Activated naive CD8-positive, alpha-beta T cell (primary cell): ENCODE results near the gene MUC2.

Source experiments
- H3K27ac Mint-ChIP-seq: one replicate; pipeline ENCODE4 v1.8.0; 2021; ENCODE audit warnings: mixed read lengths
- H3K27me3 Mint-ChIP-seq: one replicate; pipeline ENCODE4 v1.8.0; 2021; ENCODE audit warnings: mixed read lengths
- H3K36me3 Mint-ChIP-seq: one replicate; pipeline ENCODE4 v1.8.0; 2021; ENCODE audit warnings: mixed read lengths
- H3K4me1 Mint-ChIP-seq: one replicate; pipeline ENCODE4 v1.8.0; 2021; ENCODE audit warnings: low read depth, mixed read lengths
- H3K4me3 Mint-ChIP-seq: one replicate; pipeline ENCODE4 v1.8.0; 2021; ENCODE audit warnings: mild to moderate bottlenecking, mixed read lengths
- H3K9me3 Mint-ChIP-seq: one replicate; pipeline ENCODE4 v1.8.0; 2021; ENCODE audit warnings: low read depth, mixed read lengths

Gene MUC2

DNA sequence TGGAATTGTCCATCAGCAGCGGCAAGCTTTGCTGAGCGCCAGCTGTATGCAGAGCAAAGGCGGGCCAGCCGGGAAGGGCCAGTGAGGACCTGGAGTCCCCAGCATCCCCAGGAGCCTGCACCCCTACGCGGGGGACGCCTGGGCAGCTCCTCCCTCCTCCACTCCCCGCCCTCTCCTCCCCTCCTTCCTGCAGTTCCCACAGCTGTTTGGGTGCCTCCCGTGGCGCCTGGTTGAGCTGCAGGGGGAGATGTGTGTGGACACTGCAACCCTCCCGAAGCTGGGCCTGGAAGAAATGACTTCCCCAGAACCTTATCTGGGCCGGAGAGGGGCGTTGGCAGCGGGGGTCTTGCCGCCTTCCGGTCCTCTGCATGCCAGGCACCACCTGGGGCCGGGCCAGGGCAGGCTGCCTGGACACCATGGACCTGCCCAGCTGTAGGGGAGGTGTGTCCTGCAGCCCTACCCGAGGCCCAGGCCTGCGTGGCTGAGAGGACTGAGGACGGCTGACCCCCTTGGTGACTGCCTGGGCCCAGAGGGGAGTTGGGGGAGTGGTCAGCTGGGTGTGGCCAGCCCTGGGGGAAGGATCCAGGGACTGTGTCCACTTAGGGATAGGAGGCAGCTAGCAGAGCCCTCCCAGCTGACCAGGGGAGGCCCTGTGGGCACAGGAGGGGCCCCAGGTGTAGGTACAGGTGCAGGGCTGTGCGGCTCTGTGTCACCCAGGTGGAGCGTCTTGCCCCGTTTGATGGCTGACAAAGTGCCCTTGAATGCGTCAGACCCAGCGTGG, 21.4 kb upstream of the MUC2 start:
- H3K36me3 Mint-ChIP-seq = no peaks in the 10 kb centered on the region
- no peak overlapping the region for H3K4me3 Mint-ChIP-seq
- no peak overlapping the region for H3K27ac Mint-ChIP-seq

DNA sequence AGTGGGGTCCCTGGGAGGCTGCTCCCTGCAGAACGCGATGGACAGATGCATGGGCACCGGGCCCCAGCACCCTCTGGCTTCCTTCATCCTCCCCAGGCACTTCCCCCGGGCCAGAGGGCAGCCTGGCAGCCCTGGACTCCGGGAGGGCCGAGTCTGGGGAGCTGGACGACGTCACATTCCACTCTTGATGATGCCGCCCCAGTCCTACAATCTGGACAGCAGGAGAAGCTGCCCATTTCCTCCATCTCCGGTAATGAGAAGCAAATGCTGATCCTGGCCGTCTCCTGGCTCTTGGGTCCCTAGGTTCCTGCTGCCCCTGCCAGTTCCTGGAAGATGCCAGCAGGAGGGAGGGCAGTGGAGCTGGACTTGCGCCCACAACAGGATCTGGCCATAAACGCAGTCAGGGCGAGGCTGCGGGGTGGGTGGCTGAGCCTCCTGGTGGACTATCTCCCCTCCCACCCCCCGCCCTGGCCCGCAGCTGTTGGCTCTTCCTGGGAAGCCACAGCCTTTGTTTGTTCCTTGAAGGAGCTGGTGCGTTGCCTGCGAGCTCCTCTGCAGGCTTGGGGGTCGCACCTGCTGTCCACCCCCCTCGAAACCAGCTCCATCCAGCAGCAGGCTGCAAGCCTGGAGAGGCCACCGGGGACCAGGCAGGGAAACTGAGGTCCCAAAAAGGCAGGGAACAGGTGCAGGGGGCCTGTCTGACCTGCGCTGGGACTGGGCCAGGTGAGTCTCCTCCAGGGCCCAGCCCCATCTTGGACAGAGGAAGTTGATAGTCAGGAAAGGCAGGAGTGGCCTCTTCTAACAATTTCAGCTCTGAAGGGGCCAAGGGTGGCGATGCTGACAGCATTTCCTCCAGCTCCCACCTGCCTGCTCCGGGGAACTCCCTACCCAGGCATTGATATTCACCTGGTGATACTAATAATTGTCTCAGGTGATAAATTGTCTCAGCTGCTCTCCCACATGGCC, 20.2 kb upstream of the MUC2 start:
- Mint-ChIP-seq H3K9me3 (no peaks in the 10 kb centered on the region), H3K4me3 (no peak overlapping the region), H3K27me3 (no peaks in the 10 kb centered on the region), H3K27ac (no peak overlapping the region), H3K36me3 (no peaks in the 10 kb centered on the region), H3K4me1 (no peaks in the 10 kb centered on the region)

More for the DNA sequence above, 21.4 kb upstream of the MUC2 start:
- no peaks in the 10 kb centered on the region for H3K4me1 Mint-ChIP-seq
- no peaks in the 10 kb centered on the region for H3K9me3 Mint-ChIP-seq
- no peaks in the 10 kb centered on the region for H3K27me3 Mint-ChIP-seq

DNA sequence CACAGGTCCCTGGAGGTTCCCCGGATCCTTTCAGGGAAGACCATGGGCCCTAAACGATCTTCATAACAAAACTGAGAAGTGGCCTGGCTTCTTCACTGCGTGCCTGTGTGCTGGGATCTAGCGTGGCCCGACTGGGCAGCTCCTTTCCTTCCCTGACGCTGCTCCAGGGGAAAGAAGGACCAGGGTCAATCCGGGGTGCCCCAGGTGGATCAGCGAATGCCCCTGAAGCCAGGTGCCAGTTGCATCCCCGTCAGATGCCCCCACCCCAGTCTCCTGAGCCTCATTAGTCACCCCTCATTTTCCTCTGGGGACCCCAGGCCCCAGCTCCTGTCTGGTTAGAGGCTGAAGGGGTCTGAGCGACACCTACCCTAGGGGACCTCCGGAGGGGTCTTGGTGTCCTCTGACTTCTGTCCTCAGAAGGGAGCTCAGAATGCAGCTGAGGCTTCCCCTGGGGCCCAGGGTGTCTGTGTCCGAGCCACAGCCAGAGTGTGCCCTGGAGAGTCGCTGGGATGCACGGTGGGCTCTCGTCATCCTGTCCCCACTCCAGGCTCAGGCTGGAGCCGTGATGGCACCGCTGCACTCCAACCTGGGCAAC, 19.5 kb upstream of the MUC2 start:
- no peak overlapping the region for H3K4me3 Mint-ChIP-seq
- H3K27me3 Mint-ChIP-seq = no peaks in the 10 kb centered on the region
- H3K4me1 Mint-ChIP-seq = no peaks in the 10 kb centered on the region
- H3K9me3 Mint-ChIP-seq = no peaks in the 10 kb centered on the region
- no peak overlapping the region for H3K27ac Mint-ChIP-seq
- no peaks in the 10 kb centered on the region for H3K36me3 Mint-ChIP-seq

DNA sequence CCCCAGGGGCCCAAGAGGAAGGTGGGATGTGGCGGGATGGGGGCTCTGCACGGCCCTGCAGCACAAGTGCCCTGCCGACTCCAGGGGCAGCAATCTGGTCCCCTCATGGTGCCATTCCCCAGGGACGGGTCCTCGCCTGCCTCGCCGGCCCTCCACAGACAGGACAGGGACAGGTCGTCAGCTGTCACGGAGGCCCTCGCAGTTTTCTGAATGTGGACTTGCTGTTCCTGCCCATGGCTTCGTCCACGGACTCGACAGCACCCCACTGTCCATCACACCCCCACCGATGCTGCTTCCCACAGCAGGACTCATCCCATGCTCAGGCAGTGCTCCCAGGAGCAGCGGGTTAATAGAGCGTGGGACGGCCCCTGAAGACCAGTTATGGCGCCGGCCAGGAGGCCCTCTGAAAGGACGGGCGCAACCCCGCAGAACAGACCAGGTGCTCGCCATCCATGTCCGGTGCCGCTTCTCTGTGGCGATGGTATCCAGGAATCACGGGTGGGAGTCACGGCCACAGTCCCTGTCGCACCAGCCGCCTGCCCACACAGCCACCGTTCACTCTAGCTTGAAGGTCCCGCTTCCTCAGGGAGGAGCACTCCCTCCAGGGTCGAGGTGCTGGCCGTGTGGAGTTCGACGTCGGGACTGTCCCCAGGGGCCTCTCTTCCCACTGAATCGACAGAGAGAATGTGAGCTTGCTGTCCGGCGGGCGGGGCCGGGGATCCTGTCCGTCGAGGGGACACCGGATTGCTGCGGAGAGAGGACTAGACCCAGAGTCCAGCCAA, 18.5 kb upstream of the MUC2 start:
- Mint-ChIP-seq H3K27ac (no peak overlapping the region), H3K27me3 (no peaks in the 10 kb centered on the region), H3K36me3 (no peaks in the 10 kb centered on the region)

DNA sequence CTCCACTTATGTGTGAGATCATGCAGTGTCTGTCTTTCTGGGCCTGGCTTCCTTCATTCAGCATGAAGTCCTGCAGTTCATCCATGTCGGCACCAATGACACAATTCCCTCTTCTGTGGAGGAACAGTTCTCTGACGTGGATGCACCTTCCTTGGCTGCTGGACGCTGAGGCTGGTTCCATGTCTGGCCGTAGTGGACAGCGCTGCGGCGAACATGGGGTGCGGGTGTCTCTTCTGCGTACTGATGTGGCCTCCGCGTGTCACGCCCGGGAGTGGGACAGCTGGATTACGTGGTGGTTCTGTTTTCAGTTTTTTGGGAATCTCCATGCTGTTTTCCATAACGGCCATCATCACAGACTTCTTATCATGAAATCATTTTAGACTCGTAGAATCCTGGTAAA, 16.9 kb upstream of the MUC2 start:
- Mint-ChIP-seq H3K36me3 (no peaks in the 10 kb centered on the region), H3K27ac (no peak overlapping the region), H3K4me1 (peaks cover 5% of the 10 kb centered on the region), H3K9me3 (no peaks in the 10 kb centered on the region), H3K27me3 (no peaks in the 10 kb centered on the region), H3K4me3 (no peak overlapping the region)

More for the DNA sequence above, 18.5 kb upstream of the MUC2 start:
- no peaks in the 10 kb centered on the region for H3K9me3 Mint-ChIP-seq
- no peaks in the 10 kb centered on the region for H3K4me1 Mint-ChIP-seq
- H3K4me3 Mint-ChIP-seq = no peak overlapping the region

DNA sequence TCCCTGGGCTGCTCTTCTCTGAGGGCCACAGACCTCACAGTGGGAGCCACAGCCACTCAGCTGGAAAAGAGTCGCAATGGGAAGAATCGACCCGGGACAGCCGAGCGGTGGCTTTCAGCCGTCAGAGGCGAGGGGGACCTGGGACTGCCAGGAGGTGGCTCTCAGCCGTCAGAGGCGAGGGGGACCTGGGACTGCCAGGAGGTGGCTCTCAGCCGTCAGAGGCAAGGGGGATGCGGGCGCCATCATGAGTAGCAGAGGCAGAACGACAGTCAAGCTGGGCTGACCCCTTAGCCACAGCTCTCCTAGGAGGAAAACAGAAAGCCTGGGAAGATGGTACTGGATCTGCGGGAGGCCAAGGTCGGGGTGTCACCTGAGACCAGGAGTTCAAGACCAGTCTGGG, 14.9 kb upstream of the MUC2 start:
- no peaks in the 10 kb centered on the region for H3K27me3 Mint-ChIP-seq
- H3K27ac Mint-ChIP-seq = no peak overlapping the region
- no peak overlapping the region for H3K4me3 Mint-ChIP-seq
- H3K9me3 Mint-ChIP-seq = no peaks in the 10 kb centered on the region
- no peaks in the 10 kb centered on the region for H3K36me3 Mint-ChIP-seq
- peaks cover 17% of the 10 kb centered on the region for H3K4me1 Mint-ChIP-seq

DNA sequence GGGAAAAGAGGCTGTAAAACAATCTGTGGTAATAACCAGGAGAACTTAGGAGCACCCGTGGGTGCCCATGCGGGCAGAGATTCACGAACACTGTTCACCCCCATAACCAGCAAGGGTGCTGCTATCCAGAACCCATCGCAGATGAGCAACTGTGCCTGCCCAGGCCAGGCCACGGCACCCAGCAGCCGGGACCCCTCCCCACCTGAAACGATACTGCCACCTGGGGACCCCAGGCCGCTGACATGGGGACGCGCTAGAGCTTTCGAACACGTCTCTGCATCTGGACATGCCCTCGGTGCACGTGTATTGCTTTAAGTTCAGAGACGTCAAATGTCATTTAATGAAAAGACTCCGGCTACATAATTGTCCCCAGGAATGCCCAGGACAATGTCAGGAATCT, 14.3 kb upstream of the MUC2 start:
- Mint-ChIP-seq H3K27ac (no peak overlapping the region), H3K4me3 (no peak overlapping the region), H3K36me3 (no peaks in the 10 kb centered on the region), H3K27me3 (no peaks in the 10 kb centered on the region), H3K9me3 (no peaks in the 10 kb centered on the region), H3K4me1 (peaks cover 17% of the 10 kb centered on the region)

DNA sequence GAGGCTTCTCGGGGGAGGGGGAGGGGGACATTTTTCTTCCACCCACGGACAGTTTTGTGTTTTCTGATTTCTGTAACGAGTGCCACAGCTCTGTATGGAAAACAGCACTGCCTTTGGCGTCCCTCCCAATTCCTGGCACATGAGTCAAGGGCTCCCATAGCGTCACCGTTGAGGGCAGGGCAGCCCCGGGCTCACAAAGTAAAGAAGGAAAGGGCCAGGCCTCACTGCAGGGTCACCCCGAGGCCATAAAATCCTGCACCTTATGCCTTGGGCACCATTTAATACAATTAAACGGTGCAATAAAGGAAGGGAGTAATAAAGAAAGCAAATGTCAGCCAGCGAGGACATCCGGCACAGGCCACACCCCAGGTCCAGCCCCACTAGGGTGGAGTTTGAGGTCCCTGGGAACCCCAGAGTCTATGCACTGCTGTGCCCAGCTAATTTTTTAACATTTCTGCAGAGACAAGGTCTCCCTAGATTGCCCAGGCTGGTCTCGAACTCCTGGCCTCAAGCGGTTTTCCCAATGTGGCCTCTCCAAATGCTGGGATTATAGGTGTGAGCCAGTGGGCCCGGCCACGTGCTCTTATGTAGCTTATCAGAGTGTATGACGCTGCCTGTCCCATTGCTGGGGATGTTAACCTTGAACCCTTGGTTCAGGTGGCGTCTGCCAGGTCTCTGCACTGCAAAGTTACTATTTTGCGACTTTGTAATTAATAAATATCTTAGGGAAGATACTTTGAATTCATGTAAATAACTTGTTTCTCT, 13.6 kb upstream of the MUC2 start:
- no peak overlapping the region for H3K4me3 Mint-ChIP-seq
- peaks cover 5% of the 10 kb centered on the region for H3K27me3 Mint-ChIP-seq
- H3K36me3 Mint-ChIP-seq = no peaks in the 10 kb centered on the region
- H3K4me1 Mint-ChIP-seq = peaks cover 17% of the 10 kb centered on the region
- no peak overlapping the region for H3K27ac Mint-ChIP-seq
- H3K9me3 Mint-ChIP-seq = no peaks in the 10 kb centered on the region

DNA sequence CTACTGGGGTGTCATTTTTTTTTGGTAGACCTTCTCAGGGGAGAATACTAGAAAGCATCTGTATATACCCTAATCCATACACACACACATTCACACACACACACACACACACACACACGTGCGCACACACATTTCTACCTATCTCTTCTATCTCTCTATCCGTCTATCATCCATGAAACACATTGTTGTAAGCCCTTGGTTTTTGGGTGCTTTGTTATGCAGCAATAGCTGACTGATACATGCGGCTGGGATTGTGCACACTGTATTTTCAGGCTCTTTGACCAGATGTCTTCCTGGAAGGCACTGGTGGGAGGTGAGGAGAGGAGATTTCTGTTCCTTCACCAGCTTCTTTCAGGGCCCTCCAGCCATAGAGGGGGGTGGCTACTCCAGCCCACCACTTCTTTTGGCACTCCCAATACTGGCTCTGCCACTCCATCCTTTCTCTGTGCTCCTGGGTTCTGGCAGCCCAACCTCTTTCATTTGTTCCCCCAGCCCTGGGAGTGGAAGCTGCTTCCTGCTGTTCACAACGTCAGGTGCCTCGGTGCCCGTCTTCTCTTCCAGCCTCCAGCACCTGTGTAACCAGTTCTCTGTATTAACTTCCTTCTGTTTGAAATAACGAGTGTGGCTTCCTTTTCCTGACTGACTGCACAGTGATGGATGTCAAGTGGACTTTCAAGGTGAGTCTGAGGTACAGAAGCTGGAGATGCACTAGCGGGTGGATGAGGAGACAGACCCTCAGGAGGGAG, 12.4 kb upstream of the MUC2 start:
- Mint-ChIP-seq H3K27me3 (peaks cover 5% of the 10 kb centered on the region), H3K4me3 (no peak overlapping the region), H3K9me3 (no peaks in the 10 kb centered on the region), H3K27ac (no peak overlapping the region), H3K4me1 (peaks cover 17% of the 10 kb centered on the region), H3K36me3 (no peaks in the 10 kb centered on the region)

DNA sequence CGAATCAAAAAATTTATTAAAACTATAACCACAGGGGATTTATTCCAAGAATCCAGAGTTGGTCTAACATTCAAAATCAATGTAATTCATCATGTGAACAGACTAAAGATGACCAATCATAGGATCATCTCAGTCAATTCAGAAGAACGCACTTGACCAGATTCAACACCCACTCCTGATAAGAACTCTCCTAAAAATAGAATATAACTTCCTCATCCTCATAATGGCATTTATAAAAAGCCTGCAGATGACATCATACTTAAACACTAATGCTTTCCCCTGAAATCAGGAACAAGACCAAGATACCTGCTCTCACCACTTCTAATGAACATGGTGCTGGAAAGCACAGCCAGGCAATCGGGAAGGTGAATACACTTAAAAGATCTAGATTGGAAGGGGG, 10.5 kb upstream of the MUC2 start:
- H3K4me3 Mint-ChIP-seq = no peak overlapping the region
- no peak overlapping the region for H3K27ac Mint-ChIP-seq
- peaks cover 17% of the 10 kb centered on the region for H3K4me1 Mint-ChIP-seq
- H3K9me3 Mint-ChIP-seq = no peaks in the 10 kb centered on the region
- no peaks in the 10 kb centered on the region for H3K36me3 Mint-ChIP-seq
- peaks cover 5% of the 10 kb centered on the region for H3K27me3 Mint-ChIP-seq

DNA sequence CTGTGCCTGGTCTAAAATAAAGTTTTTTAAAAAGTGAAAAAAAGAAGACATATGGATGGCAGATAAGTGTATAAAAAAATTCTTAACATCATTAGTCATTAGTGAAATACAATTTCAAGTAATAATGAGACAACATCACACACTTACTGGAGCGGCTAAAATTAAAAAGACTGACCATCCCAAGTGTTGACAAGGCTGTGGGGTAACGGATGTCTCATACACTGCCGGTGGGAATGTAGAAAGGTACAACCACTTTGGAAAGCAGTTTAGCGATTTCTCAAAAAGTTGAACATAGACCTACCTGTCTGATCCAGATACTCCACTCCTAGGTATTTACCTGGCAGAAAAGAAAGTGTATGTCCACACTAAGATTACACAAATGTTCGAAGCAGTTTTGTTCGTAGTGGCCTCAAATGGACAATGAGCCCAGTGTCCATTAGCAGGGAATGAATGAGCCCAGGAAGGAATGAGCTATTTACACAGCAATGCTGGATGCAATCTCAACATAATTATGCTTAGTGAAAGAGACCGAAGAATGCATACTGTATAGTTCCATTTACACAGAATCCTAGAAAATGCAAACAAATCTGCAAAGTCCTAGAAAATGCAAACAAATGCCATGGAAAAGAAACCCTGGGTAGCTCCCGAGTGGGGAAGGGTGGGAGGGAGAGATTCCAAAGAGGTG, 6.7 kb upstream of the MUC2 start:
- H3K9me3 Mint-ChIP-seq = no peaks in the 10 kb centered on the region
- no peak overlapping the region for H3K27ac Mint-ChIP-seq
- H3K36me3 Mint-ChIP-seq = no peaks in the 10 kb centered on the region
- peaks cover 8% of the 10 kb centered on the region for H3K27me3 Mint-ChIP-seq
- H3K4me3 Mint-ChIP-seq = no peak overlapping the region
- peaks cover 11% of the 10 kb centered on the region for H3K4me1 Mint-ChIP-seq

DNA sequence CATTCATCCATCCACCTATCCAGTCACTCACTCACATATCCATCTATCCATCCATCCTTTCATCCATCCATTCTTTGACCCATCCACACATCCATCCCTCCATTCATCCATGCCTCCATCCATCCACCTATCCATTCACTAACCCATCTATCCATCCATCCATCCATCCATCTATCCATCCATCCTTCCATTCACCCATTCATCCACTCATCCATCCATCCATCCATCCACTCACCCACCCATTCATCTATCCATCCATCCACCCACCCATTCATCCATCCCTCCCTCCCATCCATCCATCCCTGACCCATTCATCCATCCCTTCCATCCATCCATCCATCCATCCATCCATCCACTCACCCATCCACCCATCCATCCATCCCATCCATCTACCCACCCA, 4.9 kb upstream of the MUC2 start:
- Mint-ChIP-seq H3K4me3 (no peak overlapping the region), H3K9me3 (no peaks in the 10 kb centered on the region), H3K4me1 (no peaks in the 10 kb centered on the region), H3K27ac (no peak overlapping the region), H3K36me3 (no peaks in the 10 kb centered on the region), H3K27me3 (peaks cover 8% of the 10 kb centered on the region)
